HG02759 (cell line): ENCODE data around the gene SRGAP3.

ENCODE experiments used
- ATAC-seq: cut with Tn5 transposase; IDR thresholded peaks from one replicate; pipeline ENCODE4 v1.9.1; 2021; ENCODE audit warnings: mild to moderate bottlenecking, moderate library complexity; ENCODE audit not compliant: unreplicated experiment

Gene SRGAP3

GRCh38 chr3:9204253-9204992 lies 45.0 kb downstream of the SRGAP3 start:
- ATAC-seq, result no peak

GRCh38 chr3:9203317-9203716 lies 46.1 kb downstream of the SRGAP3 start:
- no peak for ATAC-seq

- no peak for ATAC-seq
Observed at GRCh38 chr3:9202546-9202945, 46.9 kb downstream of the SRGAP3 start.

GRCh38 chr3:9201955-9202354 lies 47.5 kb downstream of the SRGAP3 start:
- no peak for ATAC-seq

- no peak for ATAC-seq
Observed at GRCh38 chr3:9201266-9201665, 48.2 kb downstream of the SRGAP3 start.

GRCh38 chr3:9199775-9200174 lies 49.7 kb downstream of the SRGAP3 start:
- no peak for ATAC-seq

- ATAC-seq, result no peak
Observed at GRCh38 chr3:9198899-9199335, 50.5 kb downstream of the SRGAP3 start.

- ATAC-seq, result no peak
Observed at GRCh38 chr3:9198261-9198660, 51.2 kb downstream of the SRGAP3 start.

GRCh38 chr3:9196020-9196419 lies 53.4 kb downstream of the SRGAP3 start:
- ATAC-seq, result no peak

GRCh38 chr3:9195390-9195789 lies 54.1 kb downstream of the SRGAP3 start:
- no peak for ATAC-seq

- no peak for ATAC-seq
Observed at GRCh38 chr3:9194509-9195184, 54.8 kb downstream of the SRGAP3 start.

- no peak for ATAC-seq
Observed at GRCh38 chr3:9193633-9194195, 55.7 kb downstream of the SRGAP3 start.

GRCh38 chr3:9193211-9193610 lies 56.2 kb downstream of the SRGAP3 start:
- ATAC-seq, result no peak

- no peak for ATAC-seq
Observed at GRCh38 chr3:9192248-9193025, 57.0 kb downstream of the SRGAP3 start.

GRCh38 chr3:9190276-9190675 lies 59.2 kb downstream of the SRGAP3 start:
- no peak for ATAC-seq

- ATAC-seq, result no peak
Observed at GRCh38 chr3:9188583-9188982, 60.9 kb downstream of the SRGAP3 start.

GRCh38 chr3:9185701-9186100 lies 63.7 kb downstream of the SRGAP3 start:
- no peak for ATAC-seq

GRCh38 chr3:9185046-9185445 lies 64.4 kb downstream of the SRGAP3 start:
- ATAC-seq, result no peak

GRCh38 chr3:9184461-9184835 lies 65.0 kb downstream of the SRGAP3 start:
- no peak for ATAC-seq

GRCh38 chr3:9183811-9184460 lies 65.5 kb downstream of the SRGAP3 start:
- ATAC-seq, result no peak

GRCh38 chr3:9183011-9183410 lies 66.4 kb downstream of the SRGAP3 start:
- ATAC-seq, result no peak
